IMR-90 (cell line): ENCODE data around the gene PRRC2B. TPM values are rescaled to one million over a fixed set of nuclear protein-coding genes. Genes with fewer than 3 reads are reported as not detected.

Source experiments
- ATAC-seq: fragments of 200-7000 bp; cut with Tn5 transposase; 2 replicates; pipeline ENCODE4 v1.9.1; 2020; ENCODE audit warnings: low read depth, mild to moderate bottlenecking, moderate library complexity
- BruUV-seq: library from RNA; stranded (reverse); fragments of 400-500 nt; replicated peaks from 2 replicates; lab custom pipeline; 2021; lab: Mats Ljungman, UMichigan
- CTCF ChIA-PET: fragments of 300-600 bp; formaldehyde crosslinking; extraction: SDS; loops from one replicate; lab custom pipeline; 2021; ENCODE audit warnings: antibody characterized with exemption; lab: Yijun Ruan, JAX
- POLR2A ChIA-PET: fragments of 300-600 bp; sonication (Branson Sonifier 250); formaldehyde crosslinking; loops from one replicate; lab custom pipeline; 2022; ENCODE audit warnings: antibody characterized with exemption; ENCODE audit not compliant: unreplicated experiment; lab: Charles Lee
- DNase-seq: peaks from one replicate; pipeline ENCODE4 v3.0.0; 2013
- H2AFZ ChIP-seq: replicated peaks from 2 replicates; pipeline ENCODE3; 2013; ENCODE audit warnings: low read length, mild to moderate bottlenecking; ENCODE audit not compliant: poor library complexity
- H2AK5ac ChIP-seq: 2 replicates; pipeline ENCODE4 v1.6.1; 2013; ENCODE audit warnings: low read depth, low read length, inconsistent platforms
- H2AK9ac ChIP-seq: replicated peaks from 2 replicates; pipeline ENCODE3; 2013; ENCODE audit warnings: mild to moderate bottlenecking, low read depth, low read length, moderate library complexity; ENCODE audit not compliant: poor library complexity
- H2BK120ac ChIP-seq: 2 replicates; pipeline ENCODE4 v1.6.1; 2013; ENCODE audit warnings: low read depth, low read length, inconsistent platforms
- H2BK15ac ChIP-seq: 3 replicates; pipeline ENCODE4 v1.6.1; 2013; ENCODE audit warnings: low read depth, low read length, inconsistent platforms
- H2BK20ac ChIP-seq: 2 replicates; pipeline ENCODE4 v1.6.1; 2013; ENCODE audit warnings: low read depth, mild to moderate bottlenecking, inconsistent platforms, low read length, moderate library complexity
- H2BK5ac ChIP-seq: 2 replicates; pipeline ENCODE4 v1.6.1; 2013; ENCODE audit warnings: mild to moderate bottlenecking, low read depth, low read length, inconsistent platforms; ENCODE audit not compliant: poor library complexity, severe bottlenecking
- H3K14ac ChIP-seq: replicated peaks from 2 replicates; pipeline ENCODE4 v1.6.1; 2013; ENCODE audit warnings: low read depth, low read length, inconsistent platforms
- H3K18ac ChIP-seq: 2 replicates; pipeline ENCODE4 v1.6.1; 2013; ENCODE audit warnings: low read depth, low read length, control low read depth
- H3K23ac ChIP-seq: 2 replicates; pipeline ENCODE4 v1.6.1; 2013; ENCODE audit warnings: low read depth, low read length, inconsistent platforms
- H3K27ac ChIP-seq: 2 replicates; pipeline ENCODE4 v1.5.1; 2013; ENCODE audit warnings: mild to moderate bottlenecking, control low read depth, low read length; ENCODE audit not compliant: insufficient read depth
- H3K27me3 ChIP-seq: 2 replicates; pipeline ENCODE4 v1.6.1; 2013; ENCODE audit warnings: low read length; ENCODE audit not compliant: control insufficient read depth, insufficient read depth
- H3K36me3 ChIP-seq: 2 replicates; pipeline ENCODE4 v1.6.1; 2013; ENCODE audit warnings: low read length, mixed read lengths; ENCODE audit not compliant: control insufficient read depth, insufficient read depth
- H3K4ac ChIP-seq: 2 replicates; pipeline ENCODE4 v1.6.1; 2013; ENCODE audit warnings: low read depth, low read length, inconsistent platforms
- H3K4me1 ChIP-seq: 2 replicates; pipeline ENCODE4 v1.6.1; 2013; ENCODE audit warnings: low read length, mixed read lengths; ENCODE audit not compliant: control insufficient read depth, insufficient read depth
- H3K4me2 ChIP-seq: 2 replicates; pipeline ENCODE4 v1.6.1; 2013; ENCODE audit warnings: low read depth, mild to moderate bottlenecking, control low read depth, low read length, moderate library complexity
- H3K4me3 ChIP-seq: 2 replicates; pipeline ENCODE4 v1.5.1; 2013; ENCODE audit warnings: low read depth, mild to moderate bottlenecking, control low read depth, low read length, moderate library complexity; ENCODE audit not compliant: insufficient read depth
- H3K56ac ChIP-seq: 2 replicates; pipeline ENCODE4 v1.6.1; 2013; ENCODE audit warnings: low read length, inconsistent platforms; ENCODE audit not compliant: insufficient read depth; ENCODE audit errors: extremely low read depth
- H3K79me1 ChIP-seq, 2 experiments: 2 replicates each; pipeline ENCODE4 v1.6.1; 2013; ENCODE audit warnings: low read length in 2 of 2, inconsistent platforms in 1 of 2, low read depth in 1 of 2
- H3K9ac ChIP-seq: 2 replicates; pipeline ENCODE4 v1.6.1; 2013; ENCODE audit warnings: low read depth, low read length, control low read depth
- H3K9me1 ChIP-seq: 2 replicates; pipeline ENCODE4 v1.6.1; 2013; ENCODE audit warnings: low read length, inconsistent platforms; ENCODE audit not compliant: insufficient read depth
- H3K9me3 ChIP-seq: 2 replicates; pipeline ENCODE4 v1.6.1; 2013; ENCODE audit warnings: low read length; ENCODE audit not compliant: control insufficient read depth, insufficient read depth
- H4K20me1 ChIP-seq: 2 replicates; pipeline ENCODE4 v1.6.1; 2013; ENCODE audit warnings: low read length, inconsistent platforms; ENCODE audit not compliant: insufficient read depth
- H4K5ac ChIP-seq: 2 replicates; pipeline ENCODE4 v1.6.1; 2013; ENCODE audit warnings: mild to moderate bottlenecking, low read depth, low read length, control low read depth
- H4K8ac ChIP-seq, 2 experiments: 2 replicates each; pipeline ENCODE4 v1.6.1; 2013; ENCODE audit warnings: low read depth in 2 of 2, low read length in 2 of 2, control low read depth in 1 of 2, inconsistent platforms in 1 of 2
- H4K91ac ChIP-seq: 2 replicates; pipeline ENCODE4 v1.6.1; 2013; ENCODE audit warnings: low read depth, low read length, inconsistent platforms; ENCODE audit not compliant: insufficient read depth
- CEBPB ChIP-seq: IDR thresholded peaks from 2 replicates; pipeline ENCODE4 v1.6.1; 2012; ENCODE audit warnings: low read depth, low read length, improper control_type of control experiment
- ELK1 ChIP-seq: fragments of 150-350 bp; IDR thresholded peaks from 2 replicates; pipeline ENCODE4 v1.6.1; 2016; ENCODE audit warnings: low read depth, mild to moderate bottlenecking, low read length, moderate library complexity, borderline replicate concordance
- MAFK ChIP-seq: IDR thresholded peaks from 2 replicates; pipeline ENCODE4 v1.6.1; 2012; ENCODE audit warnings: low read depth, low read length, improper control_type of control experiment
- MAZ ChIP-seq: IDR thresholded peaks from 2 replicates; pipeline ENCODE4 v1.6.1; 2012; ENCODE audit warnings: low read depth, mild to moderate bottlenecking, low read length, improper control_type of control experiment, moderate library complexity, borderline replicate concordance
- MXI1 ChIP-seq: IDR thresholded peaks from 2 replicates; pipeline ENCODE4 v1.6.1; 2012; ENCODE audit warnings: low read depth, mild to moderate bottlenecking, low read length, moderate library complexity, borderline replicate concordance
- POLR2A ChIP-seq: IDR thresholded peaks from 2 replicates; pipeline ENCODE4 v1.6.1; 2012; ENCODE audit warnings: mild to moderate bottlenecking, low read depth, low read length
- RCOR1 ChIP-seq: IDR thresholded peaks from 2 replicates; pipeline ENCODE4 v1.6.1; 2012; ENCODE audit warnings: mild to moderate bottlenecking, low read length, improper control_type of control experiment; ENCODE audit not compliant: insufficient replicate concordance
- WGBS, 2 experiments: methylation state at CpG; one replicate each; pipeline versions ENCODE4 v1.1.5 to v1.1.7; 2013; ENCODE audit warnings: missing lambda C conversion rate in 2 of 2; ENCODE audit not compliant: insufficient read length in 1 of 2; ENCODE audit errors: extremely low coverage in 2 of 2; 5-methylcytosine and 5-hydroxymethylcytosine counted together
- dilution Hi-C: fragments of 300-500 bp; cut with HindIII; formaldehyde crosslinking; loops from one replicate; pipeline ENCODE4 v1.14.3; 2018; ENCODE audit warnings: low sequenced_read_pairs; ENCODE audit not compliant: unreplicated experiment
- in situ Hi-C: fragments of 300-500 bp; cut with MboI; formaldehyde crosslinking; loops from 3 replicates; pipeline ENCODE4 v1.14.3; 2019; ENCODE audit warnings: low sequenced_read_pairs, inconsistent platforms, mixed read lengths
- intact Hi-C: fragments of 100-400 bp; cut with micrococcal nuclease; formaldehyde crosslinking; loops from 2 replicates; pipeline ENCODE4 v1.10.0; 2022
- polyA plus RNA-seq, 3 experiments: library from polyadenylated mRNA; depleted of rRNA; stranded (reverse); fragments of >200 nt; gene quantifications; 2 replicates each; pipeline ENCODE4 v1.2.3, GENCODE V29; 2012; ENCODE audit warnings: low replicate concordance in 1 of 3
- total RNA-seq: library from RNA; depleted of rRNA; stranded (reverse); fragments of >200 nt; gene quantifications from 2 replicates; pipeline ENCODE4 v1.2.3, GENCODE V29; 2012

PRRC2B gene
- total and polyA plus RNA-seq, 2 of the 4 experiments (the other 2 are of a cell fraction), result 19.4 to 39.1 TPM

- H3K27me3 ChIP-seq, result peaks cover 45% of the 10 kb centered on the region
- no peak overlapping the region for H4K91ac ChIP-seq
- H3K4ac ChIP-seq, result no peak overlapping the region
- H3K4me2 ChIP-seq, result no peak overlapping the region; the same call in 1 of the 2 replicates
- no peak overlapping the region for H4K5ac ChIP-seq
- no TSS peak for BruUV-seq
- peaks cover 4% of the 10 kb centered on the region; the same call in 1 of the 2 replicates for H3K4me1 ChIP-seq
- peak overlapping the region; percentile 24 for H2AFZ ChIP-seq
- no peak overlapping the region for H3K14ac ChIP-seq
- no peak overlapping the region for H2BK5ac ChIP-seq
- H3K4me3 ChIP-seq, result no peak overlapping the region
- H4K20me1 ChIP-seq, result no peaks in the 10 kb centered on the region
- no peak for DNase-seq
- no peak overlapping the region for H3K9ac ChIP-seq
- H2AK9ac ChIP-seq, result no peak overlapping the region
- no peak overlapping the region for H2AK5ac ChIP-seq
- H3K56ac ChIP-seq, result no peak overlapping the region
- dilution Hi-C loops, result no loop called here
- in situ Hi-C loops, result no loop called here
- H3K79me1 ChIP-seq, result no peaks in the 10 kb centered on the region
- WGBS, 2 experiments, result 2% methylated on average over 11 of the region's 30 CpGs; no CpG with 5 or more reads in 1 of the 2 experiments
- H3K9me1 ChIP-seq, result no peaks in the 10 kb centered on the region
- POLR2A ChIA-PET, result no interaction called here
- H2BK15ac ChIP-seq, result no peak overlapping the region
- H3K23ac ChIP-seq, result no peak overlapping the region; the same call in 1 of the 2 replicates
- no peaks in the 10 kb centered on the region for H3K36me3 ChIP-seq
- H4K8ac ChIP-seq, result no peak overlapping the region
- H2BK20ac ChIP-seq, result no peak overlapping the region
- no peak overlapping the region for H2BK120ac ChIP-seq
- H3K27ac ChIP-seq, result no peak overlapping the region
- intact Hi-C loops, result no loop called here
- no peak overlapping the region for H3K18ac ChIP-seq
- peak; percentile 15; the same call in 1 of the 2 replicates for ATAC-seq
- peaks cover 32% of the 10 kb centered on the region for H3K9me3 ChIP-seq
- CTCF ChIA-PET, result no interaction called here
- TF ChIP-seq MAFK (no peak), ELK1 (no peak), POLR2A (no peak), RCOR1 (no peak), MAZ (no peak), MXI1 (no peak), CEBPB (no peak)
Observed at GRCh38 chr9:131545786-131546335, 152.0 kb downstream of the PRRC2B start.
